Sigmoid colon (tissue), 4 donors: ENCODE results near the gene MYT1.

Experiments
- CTCF ChIP-seq, 4 experiments: fragments of 450-650 bp in 3 of 4; fragments of 200-600 bp in 1 of 4; IDR thresholded peaks; one replicate each; pipeline ENCODE4 v1.5.1; 2016 to 2019; ENCODE audit warnings: antibody characterized with exemption in 4 of 4, mild to moderate bottlenecking in 3 of 4, moderate library complexity in 2 of 4
- POLR2AphosphoS5 ChIP-seq, 4 donors: sonication (generic); formaldehyde crosslinking; IDR thresholded peaks; one replicate each; pipeline ENCODE4 v1.6.1; 2017; ENCODE audit warnings: antibody characterized with exemption in 4 of 4

- TF ChIP-seq CTCF (IDR thresholded peaks at IDR 0.05) (no peak), POLR2AphosphoS5 (IDR thresholded peaks at IDR 0.05) (no peak)
Measured at GRCh38 chr20:64182146-64182865, 18.1 kb downstream of the MYT1 start.
